Subcutaneous abdominal adipose tissue (tissue), 5 donors: Measurements from ENCODE around the gene CDK5R2.
"Not testable (repeated sequence)": the region's sequence is repeated elsewhere in the genome, so short reads cannot be mapped to it uniquely, and the experiment has no call there.

Source experiments
- H3K27ac ChIP-seq: one replicate; pipeline ENCODE4 v1.7.0; 2013; ENCODE audit warnings: low read depth, mild to moderate bottlenecking, inconsistent platforms, low read length, moderate library complexity
- H3K27me3 ChIP-seq, 5 donors: one replicate each; pipeline ENCODE4 v1.7.0; 2013; ENCODE audit warnings: low read length in 5 of 5, inconsistent platforms in 1 of 5; ENCODE audit not compliant: control insufficient read depth in 5 of 5, insufficient read depth in 4 of 5
- H3K36me3 ChIP-seq, 5 donors: one replicate each; pipeline ENCODE4 v1.7.0; 2013; ENCODE audit warnings: low read length in 5 of 5; ENCODE audit not compliant: control insufficient read depth in 5 of 5, insufficient read depth in 5 of 5
- H3K4me1 ChIP-seq, 5 donors: one replicate each; pipeline ENCODE4 v1.7.0; 2013; ENCODE audit warnings: low read length in 5 of 5, mild to moderate bottlenecking in 3 of 5, moderate library complexity in 1 of 5; ENCODE audit not compliant: control insufficient read depth in 5 of 5, insufficient read depth in 5 of 5
- H3K4me3 ChIP-seq, 5 donors: one replicate each; pipeline ENCODE4 v1.7.0; 2013; ENCODE audit warnings: low read length in 5 of 5, low read depth in 1 of 5
- H3K9ac ChIP-seq, 5 donors: one replicate each; pipeline ENCODE4 v1.7.0; 2013; ENCODE audit warnings: low read length in 5 of 5, mild to moderate bottlenecking in 4 of 5, moderate library complexity in 3 of 5
- H3K9me3 ChIP-seq, 5 donors: one replicate each; pipeline ENCODE4 v1.7.0; 2013; ENCODE audit warnings: low read length in 5 of 5; ENCODE audit not compliant: control insufficient read depth in 5 of 5
- donor health status: healthy.
- donor health status: healthy.
- donor health status: healthy.
- donor health status: healthy.
- donor health status: healthy.

The CDK5R2 gene

DNA sequence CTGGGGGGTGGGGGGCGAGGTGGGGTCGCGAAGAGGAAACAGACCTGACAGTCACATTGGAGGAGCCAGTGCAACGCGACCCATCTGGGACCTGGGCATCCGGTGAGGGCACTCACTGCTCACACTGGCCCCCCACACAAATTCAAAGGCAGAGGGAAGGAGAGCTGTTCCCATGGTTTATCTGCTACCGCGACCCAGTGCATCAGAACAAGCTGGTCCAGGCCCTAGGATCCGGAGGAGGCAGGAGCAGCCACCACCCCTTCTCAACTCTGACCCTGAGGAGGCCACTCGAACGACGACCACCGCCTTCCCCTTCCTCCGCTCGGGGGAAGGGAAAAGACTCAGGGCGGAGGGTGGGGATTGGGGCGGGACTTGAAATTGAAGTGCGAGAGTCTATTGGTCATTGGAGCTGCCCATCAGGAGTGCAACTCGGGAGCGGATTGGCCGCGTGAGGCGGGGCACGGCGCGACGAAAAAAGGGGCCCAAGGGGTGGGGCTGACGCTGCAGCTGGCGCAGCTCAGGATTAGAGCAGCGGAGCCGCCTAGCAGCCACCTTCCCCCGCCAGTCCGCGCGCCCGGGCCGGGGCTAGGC lies at the start of gene CDK5R2:
TSS of gene CDK5R2 (plus strand) at position 526 of the 591 bp plus-strand sequence. CDS start 155 bp downstream, outside the sequence.
- no peak within 1 kb of the TSS for H3K27ac ChIP-seq
- no peak within 1 kb of the TSS for H3K9ac ChIP-seq

DNA sequence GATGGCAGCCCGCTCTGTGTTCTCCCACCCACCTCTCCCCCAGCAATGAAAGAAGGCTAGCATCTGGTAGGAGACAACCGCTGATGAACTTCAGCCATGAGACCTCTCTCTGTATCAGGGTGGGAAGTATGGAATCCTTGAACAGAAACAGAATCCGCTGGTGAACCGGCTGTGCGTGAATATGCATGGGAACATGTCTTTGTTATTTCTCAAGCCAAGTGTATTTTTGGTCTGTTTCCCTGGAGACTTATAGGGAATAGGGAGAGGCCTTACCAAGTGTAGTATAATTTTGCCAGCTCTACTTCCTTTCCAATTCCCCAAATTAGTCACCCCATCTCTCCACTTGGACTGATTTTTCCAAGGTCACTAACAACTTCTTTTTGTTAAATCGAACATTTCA lies 48.7 kb upstream of the CDK5R2 start:
- Histone ChIP-seq H3K27me3 (peaks cover 0 to 4% (median 0%) of the 10 kb centered on the region in 5 donors), H3K9me3 (no peaks in the 10 kb centered on the region), H3K27ac (no peak overlapping the region), H3K4me3 (no peak overlapping the region), H3K9ac (no peak overlapping the region), H3K36me3 (no peaks in the 10 kb centered on the region), H3K4me1 (peaks cover 0 to 15% (median 13%) of the 10 kb centered on the region in 5 donors)

More for the DNA sequence above, at the start of gene CDK5R2:
- H3K9me3 ChIP-seq = no peaks in the 10 kb centered on the region
- H3K4me1 ChIP-seq = peaks cover 0 to 23% (median 13%) of the 10 kb centered on the region in 5 donors
- no peaks in the 10 kb centered on the region for H3K36me3 ChIP-seq
- peak within 1 kb of the TSS in 3 of 5 donors; percentile 22 to 50 (median 38) for H3K4me3 ChIP-seq
- peaks cover 58 to 68% (median 63%) of the 10 kb centered on the region in 5 donors for H3K27me3 ChIP-seq

DNA sequence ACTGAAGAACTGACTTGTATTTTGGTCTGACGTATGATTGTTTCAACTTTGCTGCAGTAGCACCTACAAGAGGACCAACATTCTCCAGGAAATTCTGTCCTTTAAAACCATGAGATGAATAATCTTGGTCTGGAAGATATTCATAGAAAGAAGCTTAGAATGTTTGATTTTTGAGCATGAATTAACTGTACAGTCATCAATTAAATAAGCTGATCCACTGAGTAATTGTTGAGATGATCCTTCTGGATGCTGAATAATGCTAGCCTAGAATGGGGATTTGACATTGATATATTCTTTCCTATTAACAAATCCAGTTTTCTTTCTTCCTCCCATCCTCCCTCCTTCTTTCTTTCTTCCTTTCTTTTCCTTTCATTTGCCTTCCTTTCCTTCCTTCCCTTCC lies 39.0 kb upstream of the CDK5R2 start:
- H3K36me3 ChIP-seq = no peaks in the 10 kb centered on the region
- H3K4me3 ChIP-seq = no peak overlapping the region
- H3K27me3 ChIP-seq = peaks cover 0 to 13% (median 7%) of the 10 kb centered on the region in 5 donors

DNA sequence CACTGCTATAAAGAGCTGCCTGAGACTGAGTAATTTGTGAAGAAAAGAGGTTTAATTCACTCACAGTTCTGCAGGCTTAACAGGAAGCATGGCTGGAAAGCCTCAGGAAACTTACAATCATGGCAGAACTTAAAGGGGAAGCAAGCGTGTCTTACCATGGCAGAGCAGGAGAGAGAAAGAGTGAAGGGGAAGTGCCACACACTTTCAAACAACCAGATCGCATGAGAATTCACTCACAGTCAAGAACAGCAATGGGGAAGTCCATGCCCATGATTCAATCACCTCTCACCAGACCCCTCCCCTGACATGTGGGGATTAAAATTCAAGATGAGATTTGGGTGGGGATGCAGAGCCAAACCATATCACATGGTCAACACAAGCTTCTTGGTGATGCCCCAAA lies 34.7 kb upstream of the CDK5R2 start:
- no peaks in the 10 kb centered on the region for H3K4me1 ChIP-seq
- no peak overlapping the region for H3K4me3 ChIP-seq
- H3K9me3 ChIP-seq = no peaks in the 10 kb centered on the region
- H3K27ac ChIP-seq = no peak overlapping the region
- peaks cover 0 to 13% (median 8%) of the 10 kb centered on the region in 5 donors for H3K27me3 ChIP-seq
- no peaks in the 10 kb centered on the region for H3K36me3 ChIP-seq
- H3K9ac ChIP-seq = no peak overlapping the region

More for the DNA sequence above, 39.0 kb upstream of the CDK5R2 start:
- H3K4me1 ChIP-seq = no peaks in the 10 kb centered on the region
- H3K9ac ChIP-seq = no peak overlapping the region
- no peak overlapping the region for H3K27ac ChIP-seq
- no peaks in the 10 kb centered on the region for H3K9me3 ChIP-seq

DNA sequence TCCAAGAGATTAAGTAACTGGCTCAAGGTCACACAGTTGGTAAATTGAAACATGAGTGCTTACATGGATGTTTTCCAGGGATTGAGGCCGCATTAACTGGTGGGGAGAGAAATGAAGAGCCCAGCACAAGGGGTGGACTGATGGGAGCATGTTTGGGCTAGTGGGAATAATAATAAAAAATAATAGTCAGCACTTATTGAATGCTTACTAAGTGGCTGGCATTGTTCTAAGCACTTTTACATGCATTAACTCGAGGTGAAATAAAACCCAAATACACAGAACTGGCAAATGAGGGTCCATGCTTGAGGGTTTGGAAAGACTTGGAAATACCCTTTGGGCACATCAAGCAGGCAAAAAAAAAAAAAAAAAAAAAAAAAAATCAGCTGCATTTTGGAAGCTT lies 34.0 kb upstream of the CDK5R2 start:
- H3K4me1 ChIP-seq = no peaks in the 10 kb centered on the region
- peaks cover 0 to 13% (median 8%) of the 10 kb centered on the region in 5 donors for H3K27me3 ChIP-seq
- H3K4me3 ChIP-seq = no peak overlapping the region
- H3K9me3 ChIP-seq = no peaks in the 10 kb centered on the region
- no peak overlapping the region for H3K27ac ChIP-seq
- H3K9ac ChIP-seq = no peak overlapping the region
- H3K36me3 ChIP-seq = no peaks in the 10 kb centered on the region

DNA sequence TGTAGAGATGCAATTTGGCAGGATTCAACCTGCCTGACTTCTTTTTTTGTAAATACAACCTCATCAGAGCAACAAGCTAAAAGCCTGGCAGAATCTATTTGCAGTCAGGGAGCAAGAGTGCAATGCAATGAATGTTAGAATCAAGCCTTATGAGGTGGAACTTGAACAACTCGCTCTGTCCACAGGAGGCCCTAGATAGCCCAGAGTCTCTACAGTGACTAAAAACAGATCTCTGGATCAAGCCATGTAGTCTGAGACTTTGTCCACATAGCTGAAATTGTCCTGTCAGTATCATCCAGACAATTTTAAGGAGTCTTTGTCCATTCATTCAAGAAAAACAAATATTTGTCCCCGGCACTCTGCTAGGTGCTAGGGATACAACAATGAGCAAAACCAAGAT lies 32.0 kb upstream of the CDK5R2 start:
- H3K27me3 ChIP-seq = peaks cover 0 to 11% (median 4%) of the 10 kb centered on the region in 5 donors
- no peaks in the 10 kb centered on the region for H3K36me3 ChIP-seq
- H3K4me1 ChIP-seq = no peaks in the 10 kb centered on the region
- no peak overlapping the region for H3K9ac ChIP-seq
- H3K27ac ChIP-seq = no peak overlapping the region
- H3K9me3 ChIP-seq = no peaks in the 10 kb centered on the region
- H3K4me3 ChIP-seq = no peak overlapping the region

DNA sequence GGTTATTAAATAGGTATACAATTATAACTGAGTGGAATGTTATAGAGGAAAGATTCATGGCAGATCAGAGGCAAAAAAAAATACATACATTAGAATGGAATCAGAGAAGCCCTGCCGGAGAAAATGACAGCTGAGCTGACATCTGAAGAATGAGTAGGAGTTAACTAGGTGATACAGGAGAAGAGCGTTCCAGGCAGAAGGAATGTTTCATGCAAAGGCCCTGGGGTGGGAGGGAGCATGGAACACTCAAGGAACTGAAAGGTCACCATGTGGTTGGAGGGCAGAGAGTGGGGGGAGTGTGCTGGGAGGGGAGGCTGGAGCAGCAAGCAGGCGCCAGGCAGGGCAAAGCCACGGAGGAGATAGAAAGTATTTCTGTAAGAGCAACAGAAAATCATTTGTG lies 31.6 kb upstream of the CDK5R2 start:
- no peak overlapping the region for H3K9ac ChIP-seq
- H3K4me1 ChIP-seq = no peaks in the 10 kb centered on the region
- H3K27ac ChIP-seq = no peak overlapping the region
- H3K36me3 ChIP-seq = no peaks in the 10 kb centered on the region
- peaks cover 0 to 10% (median 4%) of the 10 kb centered on the region in 5 donors for H3K27me3 ChIP-seq
- H3K4me3 ChIP-seq = no peak overlapping the region
- H3K9me3 ChIP-seq = no peaks in the 10 kb centered on the region

DNA sequence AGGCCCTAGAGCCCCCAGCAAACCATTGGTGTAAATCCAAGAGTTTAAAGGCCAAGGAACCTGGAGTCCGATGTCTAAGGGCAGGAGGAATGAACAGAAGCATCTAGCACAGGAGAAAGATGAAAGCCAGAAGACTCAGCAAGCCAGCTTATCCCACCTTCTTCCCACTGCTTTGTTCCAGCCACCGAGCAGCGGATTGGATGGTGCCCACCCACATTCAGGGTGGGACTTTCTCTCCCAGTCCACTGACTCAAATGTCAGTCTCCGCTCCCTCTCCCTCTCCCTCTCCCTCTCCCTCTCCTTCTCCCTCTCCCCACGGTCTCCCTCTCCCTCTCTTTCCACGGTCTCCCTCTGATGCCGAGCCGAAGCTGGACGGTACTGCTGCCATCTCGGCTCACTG lies 29.0 kb upstream of the CDK5R2 start:
- H3K4me1 ChIP-seq, H3K27me3 ChIP-seq, H3K27ac ChIP-seq, H3K36me3 ChIP-seq, H3K9me3 ChIP-seq, H3K9ac ChIP-seq, H3K4me3 ChIP-seq: not testable (repeated sequence)

DNA sequence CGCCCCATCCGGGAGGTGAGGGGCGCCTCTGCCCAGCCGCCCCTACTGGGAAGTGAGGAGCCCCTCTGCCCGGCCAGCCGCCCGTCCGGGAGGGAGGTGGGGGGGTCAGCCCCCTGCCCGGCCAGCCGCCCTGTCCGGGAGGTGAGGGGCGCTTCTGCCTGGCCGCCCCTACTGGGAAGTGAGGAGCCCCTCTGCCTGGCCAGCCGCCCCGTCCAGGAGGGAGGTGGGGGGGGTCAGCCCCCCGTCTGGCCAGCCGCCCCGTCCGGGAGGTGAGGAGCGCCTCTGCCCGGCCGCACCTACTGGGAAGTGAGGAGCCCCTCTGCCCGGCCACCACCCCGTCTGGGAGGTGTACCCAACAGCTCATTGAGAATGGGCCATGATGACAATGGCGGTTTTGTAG lies 27.7 kb upstream of the CDK5R2 start:
- not testable (repeated sequence) for H3K9ac ChIP-seq, H3K27ac ChIP-seq, H3K4me1 ChIP-seq, H3K9me3 ChIP-seq, H3K36me3 ChIP-seq, H3K4me3 ChIP-seq
- H3K27me3 ChIP-seq = peaks cover 5 to 15% (median 7%) of the 10 kb centered on the region in 5 donors

DNA sequence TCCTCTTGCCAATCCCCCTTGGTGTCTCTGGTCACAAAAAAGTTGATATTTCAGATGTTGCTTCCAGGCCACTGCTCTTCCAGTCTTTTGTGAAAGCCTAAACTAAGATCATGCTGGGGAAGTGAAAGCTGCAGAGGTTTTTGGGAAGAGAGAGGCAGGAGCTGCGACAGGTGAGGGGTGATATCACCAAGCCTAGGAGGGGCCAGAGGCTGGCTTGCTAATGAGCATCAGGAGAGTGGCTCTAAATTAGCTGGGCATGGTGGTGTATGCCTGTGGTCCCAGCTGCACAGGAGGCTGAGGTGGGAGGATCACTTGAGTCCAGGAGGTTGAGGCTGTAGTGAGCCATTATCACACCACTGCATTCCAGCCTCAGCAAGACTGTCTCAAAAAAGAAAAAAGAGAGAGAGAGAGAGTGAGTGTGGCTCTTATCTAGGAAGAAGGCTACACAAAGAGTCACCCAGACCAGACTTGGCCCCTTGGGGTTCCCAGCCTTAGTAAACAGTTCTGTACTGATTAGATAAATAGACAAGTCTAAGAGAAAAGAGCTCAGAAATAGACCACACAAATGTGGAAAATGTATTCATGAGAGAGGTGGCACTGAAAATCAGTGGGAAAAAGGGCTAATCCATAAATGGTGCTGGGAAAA lies 14.6 kb upstream of the CDK5R2 start:
- Histone ChIP-seq H3K4me3 (no peak overlapping the region), H3K27ac (no peak overlapping the region), H3K9ac (no peak overlapping the region), H3K4me1 (no peaks in the 10 kb centered on the region), H3K9me3 (no peaks in the 10 kb centered on the region), H3K36me3 (no peaks in the 10 kb centered on the region), H3K27me3 (peaks cover 4 to 20% (median 11%) of the 10 kb centered on the region in 5 donors)
